Stimulated activated CD4-positive, alpha-beta T cell treated with anti-CD3 and anti-CD28 coated beads, Interleukin-2, amount 100 ng/mL, for 48 hours (primary cell): ENCODE results near the gene EMP2.

ENCODE experiments used
- DNase-seq, 2 donors: peaks; one replicate each; pipeline ENCODE4 v3.0.0-alpha.2; 2020

The EMP2 gene

GRCh38 chr16:10609402-10609774, 29.0 kb upstream of the EMP2 start:
- no peak for DNase-seq

- DNase-seq = no peak
Measured at GRCh38 chr16:10608687-10609401, 28.4 kb upstream of the EMP2 start.

GRCh38 chr16:10607157-10607556, 26.8 kb upstream of the EMP2 start:
- DNase-seq = no peak

- DNase-seq = no peak
Measured at GRCh38 chr16:10606607-10607006, 26.2 kb upstream of the EMP2 start.

GRCh38 chr16:10605636-10606035, 25.2 kb upstream of the EMP2 start:
- no peak for DNase-seq

- DNase-seq = no peak
Measured at GRCh38 chr16:10601444-10602408, 21.3 kb upstream of the EMP2 start.

GRCh38 chr16:10600782-10601443, 20.5 kb upstream of the EMP2 start:
- no peak for DNase-seq

- DNase-seq = no peak
Measured at GRCh38 chr16:10599626-10600025, 19.2 kb upstream of the EMP2 start.

- DNase-seq = no peak
Measured at GRCh38 chr16:10598157-10598556, 17.8 kb upstream of the EMP2 start.

- no peak for DNase-seq
Measured at GRCh38 chr16:10597187-10597601, 16.8 kb upstream of the EMP2 start.

- DNase-seq = no peak
Measured at GRCh38 chr16:10594312-10594950, 14.0 kb upstream of the EMP2 start.

GRCh38 chr16:10592611-10593010, 12.2 kb upstream of the EMP2 start:
- DNase-seq = no peak

GRCh38 chr16:10590342-10590741, 9.9 kb upstream of the EMP2 start:
- DNase-seq = no peak

- no peak for DNase-seq
Measured at GRCh38 chr16:10589109-10589508, 8.7 kb upstream of the EMP2 start.

- no peak for DNase-seq
Measured at GRCh38 chr16:10587622-10588021, 7.2 kb upstream of the EMP2 start.

GRCh38 chr16:10584981-10585438, 4.6 kb upstream of the EMP2 start:
- DNase-seq = no peak

GRCh38 chr16:10583269-10583668, 2.9 kb upstream of the EMP2 start:
- no peak for DNase-seq

- no peak for DNase-seq
Measured at GRCh38 chr16:10581507-10581906, 1.1 kb upstream of the EMP2 start.

GRCh38 chr16:10580883-10581247, 467 bp upstream of the EMP2 start:
- no peak for DNase-seq

- DNase-seq = no peak
Measured at GRCh38 chr16:10579575-10579964, 828 bp downstream of the EMP2 start.

GRCh38 chr16:10578474-10579316, 1.7 kb downstream of the EMP2 start:
- DNase-seq = no peak
